OCI-M2 (cell line): ENCODE results near the gene DTNBP1.

Source experiments
- DNase-seq: peaks from one replicate; lab custom pipeline; 2025; ENCODE audit not compliant: unreplicated experiment; lab: John Stamatoyannopoulos, UW

Gene DTNBP1

DNA sequence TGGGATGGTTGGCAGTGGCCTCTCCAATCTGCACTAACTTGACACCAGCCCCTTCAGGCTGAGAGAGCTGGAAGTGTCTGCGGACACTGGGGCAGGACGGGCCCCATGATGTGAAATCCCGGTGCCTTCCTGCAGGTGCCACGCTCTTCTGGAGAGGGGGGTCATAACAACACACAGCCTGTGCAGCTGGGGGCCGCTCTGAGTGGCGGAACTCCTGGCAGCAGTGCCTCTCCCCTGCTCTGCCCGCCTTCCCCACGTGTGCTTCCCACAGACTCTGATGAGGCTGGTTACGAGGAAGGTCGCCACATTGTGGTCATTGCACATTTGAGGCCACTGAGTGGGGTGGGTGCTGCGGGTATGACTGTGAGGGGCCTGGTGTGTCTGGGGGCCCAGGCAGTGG, 145.2 kb downstream of the DTNBP1 start:
- DNase-seq: no peak

DNA sequence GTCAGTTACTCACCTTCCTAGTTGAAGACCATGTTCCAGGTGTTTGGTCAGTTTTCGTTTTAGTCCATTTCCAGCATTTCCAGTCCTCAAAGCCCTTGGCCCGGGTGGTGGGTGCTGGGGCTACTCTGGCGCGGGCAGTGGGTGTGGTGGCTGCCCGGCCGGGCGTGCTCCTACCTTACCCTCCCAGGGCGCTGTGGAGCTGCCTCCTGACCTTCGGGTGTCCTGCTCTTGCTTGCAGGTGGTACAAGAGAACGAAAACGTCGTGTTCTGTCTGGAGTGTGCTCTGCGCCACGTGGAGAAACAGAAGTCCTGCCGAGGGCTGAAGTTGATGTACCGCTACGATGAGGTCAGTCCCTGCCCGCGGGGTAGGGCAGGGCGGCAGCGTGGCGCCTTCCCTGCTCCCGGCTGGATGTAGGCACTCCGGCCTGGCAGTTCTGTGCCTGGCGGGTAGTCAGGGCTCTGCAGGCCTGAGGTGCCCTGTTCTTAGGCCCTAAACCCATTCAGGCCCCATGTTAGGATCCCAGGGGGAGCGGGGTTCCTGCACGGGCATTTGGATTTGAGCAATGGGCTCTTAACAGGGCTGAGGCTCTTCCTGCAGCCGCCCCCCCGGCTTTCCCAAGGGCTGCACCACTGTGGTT, 145.8 kb downstream of the DTNBP1 start:
- no peak for DNase-seq

DNA sequence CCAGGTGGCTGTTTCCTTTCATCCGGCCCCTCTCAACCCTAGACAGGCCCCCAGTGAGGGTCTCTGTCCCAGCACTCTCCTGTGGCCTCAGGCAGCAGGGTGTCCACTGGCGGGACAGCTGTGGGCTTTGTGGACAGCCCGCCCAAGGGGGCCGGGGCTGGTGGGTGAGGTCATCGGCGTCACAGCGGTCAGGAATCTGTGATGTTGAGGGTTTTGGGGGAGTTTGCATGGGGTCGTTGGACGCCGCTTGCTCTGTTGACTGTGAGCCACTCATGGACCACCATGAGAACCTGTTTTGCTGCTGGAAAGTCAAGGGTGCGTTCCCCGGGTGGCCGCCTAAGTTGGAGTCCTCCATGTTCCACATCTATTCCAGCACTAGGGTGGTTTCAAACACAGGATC, 146.4 kb downstream of the DTNBP1 start:
- no peak for DNase-seq

- no peak for DNase-seq
Observed at GRCh38 chr6:15515660-15516375, 147.0 kb downstream of the DTNBP1 start.

GRCh38 chr6:15515226-15515625, 147.6 kb downstream of the DTNBP1 start:
- DNase-seq: no peak

DNA sequence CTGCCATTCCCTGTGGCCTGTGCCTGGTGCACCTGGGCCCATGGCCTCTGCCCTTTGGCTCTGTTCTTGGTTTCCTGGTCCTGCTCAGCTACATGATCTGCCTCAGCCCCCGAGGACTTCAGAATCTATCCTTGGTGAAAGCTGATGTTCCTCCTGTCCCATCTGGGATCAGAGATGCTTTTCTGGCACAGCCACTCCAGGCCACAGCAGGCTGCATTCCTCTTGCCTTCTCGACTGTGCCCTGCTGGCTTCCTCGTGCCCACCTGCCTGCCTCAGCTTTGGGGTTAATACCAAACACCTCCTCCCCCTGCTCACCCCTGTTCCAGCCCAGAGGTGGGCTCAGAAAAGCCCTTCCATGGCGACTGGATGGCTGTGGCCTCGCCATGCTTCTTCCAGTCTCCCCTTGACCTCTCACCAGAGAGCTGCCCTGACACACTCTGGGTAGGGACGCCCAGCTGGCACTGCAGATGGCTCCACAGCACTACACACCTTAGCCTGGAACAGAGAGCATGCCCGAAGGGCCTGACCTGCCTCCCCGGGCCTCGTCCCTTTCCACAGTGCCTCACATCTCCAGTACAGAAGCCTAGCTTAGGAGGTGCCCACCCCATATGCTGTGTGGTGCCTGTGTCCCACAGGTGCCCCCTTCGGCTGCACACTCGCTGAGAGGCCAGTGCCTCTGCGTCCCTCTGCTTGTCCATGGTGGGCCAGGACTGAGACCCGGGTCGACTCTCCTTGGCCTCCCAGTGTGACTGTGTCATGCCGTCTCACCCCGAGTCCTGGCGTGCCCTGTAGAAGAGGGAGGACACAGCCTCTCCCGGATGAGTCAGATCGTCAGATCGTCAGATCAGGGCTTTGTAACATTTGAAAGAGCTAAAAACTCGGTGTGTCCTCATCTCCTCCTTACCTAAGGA, 148.8 kb downstream of the DTNBP1 start:
- DNase-seq: no peak

DNA sequence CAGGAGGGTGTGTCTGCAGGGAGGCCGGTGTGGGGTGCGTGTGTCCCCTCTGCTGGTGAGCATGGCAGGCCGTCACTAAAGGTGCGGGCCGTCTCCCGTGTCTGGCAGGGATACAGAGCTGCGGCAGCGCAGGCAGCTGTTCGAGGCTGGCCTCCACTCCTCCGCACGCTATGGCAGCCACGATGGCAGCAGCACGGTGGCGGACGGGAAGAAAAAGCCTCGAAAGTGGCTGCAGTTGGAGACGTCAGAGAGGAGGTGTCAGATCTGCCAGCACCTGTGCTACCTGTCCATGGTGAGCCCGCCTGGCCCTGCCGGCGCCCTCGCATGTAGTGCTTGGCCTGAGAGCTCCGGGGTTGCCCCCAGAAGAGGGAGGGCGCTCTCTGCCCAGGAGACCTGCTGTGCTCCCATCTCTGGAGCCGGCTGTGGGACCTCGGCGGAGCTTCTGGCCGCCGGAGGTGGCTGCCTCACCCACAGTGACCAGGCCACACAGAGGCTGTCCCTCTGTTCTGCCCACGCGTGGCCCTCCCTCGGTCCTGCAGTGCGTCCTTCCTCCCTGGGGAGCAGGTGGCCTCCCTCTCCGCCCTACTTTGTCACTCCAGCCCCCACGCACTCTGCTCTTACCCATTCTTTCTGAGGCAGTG, 149.6 kb downstream of the DTNBP1 start:
- no peak for DNase-seq

DNA sequence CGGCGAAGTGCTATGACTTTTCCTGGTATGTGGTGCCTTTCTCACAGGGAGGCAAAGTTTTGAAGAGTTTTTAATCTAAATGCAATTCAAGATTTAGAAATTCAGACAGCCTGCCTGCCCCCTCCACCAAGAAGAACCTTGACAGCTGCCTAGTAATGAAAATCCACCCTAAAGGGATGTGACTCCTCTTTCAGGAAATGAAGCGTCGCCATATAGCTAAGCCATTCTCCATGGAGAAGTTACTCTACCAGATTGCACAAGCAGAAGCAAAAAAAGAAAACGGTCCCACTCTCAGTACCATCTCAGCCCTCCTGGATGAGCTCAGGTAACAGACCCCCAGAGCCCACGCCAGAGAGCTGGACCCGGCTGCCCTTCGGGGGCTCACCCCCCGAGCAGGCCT, 150.1 kb downstream of the DTNBP1 start:
- DNase-seq: no peak

DNA sequence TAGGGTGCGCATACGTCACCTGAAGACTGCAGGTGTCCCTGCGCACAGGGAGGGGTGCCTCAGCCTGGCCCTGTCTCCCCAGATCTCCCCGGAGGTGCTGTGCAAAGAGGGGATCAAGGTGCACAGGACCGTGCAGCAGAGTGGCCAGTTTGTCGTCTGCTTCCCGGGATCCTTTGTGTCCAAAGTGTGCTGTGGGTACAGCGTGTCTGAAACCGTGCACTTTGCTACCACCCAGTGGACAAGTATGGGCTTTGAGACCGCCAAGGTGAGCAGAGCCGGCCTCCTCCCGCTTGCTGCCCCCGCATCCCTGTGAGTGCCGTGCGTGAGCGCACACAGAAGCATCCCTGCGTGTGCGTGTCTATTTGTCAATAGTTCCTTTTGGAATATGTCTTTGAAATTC, 150.7 kb downstream of the DTNBP1 start:
- no peak for DNase-seq

DNA sequence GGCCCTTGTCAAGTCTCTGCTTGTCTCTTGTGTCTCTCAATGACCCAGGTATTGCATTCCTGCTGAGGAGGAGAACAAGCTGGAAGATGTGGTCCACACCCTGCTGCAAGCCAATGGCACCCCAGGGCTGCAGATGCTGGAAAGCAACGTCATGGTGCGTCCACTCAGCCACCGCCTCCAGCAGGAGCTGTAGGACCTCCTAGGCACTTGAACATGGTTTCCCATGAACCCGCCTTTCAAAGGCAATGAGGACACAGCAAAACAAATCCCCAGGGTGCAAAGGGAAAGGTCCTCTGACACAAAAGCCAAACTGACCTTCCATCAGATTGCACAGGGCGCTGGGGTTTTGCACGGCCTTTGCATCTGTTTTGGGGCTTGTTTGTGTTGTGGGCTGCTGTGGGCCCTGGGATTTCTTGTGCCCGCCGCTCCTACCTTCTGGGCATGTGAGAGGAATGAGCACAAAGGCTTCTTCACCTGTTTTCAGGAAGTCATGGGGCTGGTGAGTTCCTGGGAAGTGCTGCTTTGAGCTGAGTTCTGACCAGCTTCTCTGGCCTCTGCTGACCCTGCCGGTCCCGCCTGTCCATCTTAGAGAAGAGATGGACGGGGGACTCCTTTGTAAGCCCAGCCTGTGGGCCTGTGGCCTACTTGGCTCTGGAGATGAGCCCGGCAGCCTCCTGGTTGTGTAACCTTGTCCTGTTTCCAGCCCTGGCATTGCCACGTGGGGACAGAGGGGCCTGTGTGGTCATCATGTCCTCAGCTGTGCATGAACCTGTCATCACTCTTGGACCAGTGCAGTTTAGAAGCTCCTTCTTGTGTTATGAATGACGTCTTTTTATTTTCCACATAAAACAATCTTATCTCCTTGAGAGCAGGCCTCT, 151.3 kb downstream of the DTNBP1 start:
- no peak for DNase-seq

- no peak for DNase-seq
Observed at GRCh38 chr6:15510536-15511247, 152.1 kb downstream of the DTNBP1 start.

- no peak for DNase-seq
Observed at GRCh38 chr6:15510121-15510520, 152.7 kb downstream of the DTNBP1 start.

DNA sequence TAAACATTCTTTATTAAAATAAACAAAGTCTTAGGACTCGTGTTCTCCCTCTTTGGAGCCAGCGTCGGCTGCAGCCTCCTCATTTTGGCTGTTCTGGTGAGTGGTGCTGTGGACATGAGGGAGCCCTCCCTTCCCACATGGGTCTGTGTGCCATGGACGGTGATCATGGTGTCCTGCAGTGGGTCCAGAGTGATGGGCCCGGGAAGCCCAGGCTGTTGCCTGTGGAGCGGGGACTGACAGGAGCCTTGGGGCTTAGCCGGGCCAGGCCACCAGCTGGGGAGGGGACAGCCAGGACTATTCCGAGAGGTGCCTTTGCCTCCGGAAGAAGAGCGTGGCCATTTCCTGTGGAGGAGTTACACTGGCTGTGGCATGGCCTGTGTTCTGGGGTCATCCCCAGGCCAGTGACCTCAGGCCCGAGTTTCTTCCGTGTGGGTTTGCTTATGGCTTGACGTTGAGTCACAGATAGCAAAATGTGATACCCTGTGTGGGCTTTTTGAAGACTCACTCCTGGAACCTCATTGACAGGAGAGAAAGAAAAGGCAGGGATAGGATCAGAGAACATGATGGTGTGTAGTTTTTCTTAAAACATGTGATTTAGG, 153.4 kb downstream of the DTNBP1 start:
- no peak for DNase-seq

DNA sequence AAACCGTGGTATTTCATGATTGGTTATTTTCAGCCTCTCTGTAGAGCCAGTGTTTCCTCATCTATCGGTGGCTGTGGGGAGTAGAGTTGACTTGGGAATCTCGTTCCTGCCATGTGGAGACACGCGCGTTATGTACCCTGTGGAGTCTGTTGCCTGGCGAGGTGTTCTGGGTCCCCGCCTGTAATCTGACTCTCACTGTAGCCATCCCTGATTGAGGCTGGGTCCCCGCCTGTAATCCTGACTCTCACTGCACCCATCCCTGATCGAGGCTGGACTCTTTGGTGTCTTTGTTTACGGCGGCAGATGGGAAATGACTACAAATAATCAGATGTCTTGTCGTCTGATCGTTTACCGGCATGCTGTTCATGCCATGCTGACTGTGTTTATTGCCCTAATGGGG, 153.9 kb downstream of the DTNBP1 start:
- no peak for DNase-seq

GRCh38 chr6:15508441-15508871, 154.4 kb downstream of the DTNBP1 start:
- DNase-seq: no peak

GRCh38 chr6:15507746-15508145, 155.1 kb downstream of the DTNBP1 start:
- DNase-seq: no peak

- no peak for DNase-seq
Observed at GRCh38 chr6:15507221-15507620, 155.6 kb downstream of the DTNBP1 start.

- DNase-seq: no peak
Observed at GRCh38 chr6:15506066-15506465, 156.8 kb downstream of the DTNBP1 start.

DNA sequence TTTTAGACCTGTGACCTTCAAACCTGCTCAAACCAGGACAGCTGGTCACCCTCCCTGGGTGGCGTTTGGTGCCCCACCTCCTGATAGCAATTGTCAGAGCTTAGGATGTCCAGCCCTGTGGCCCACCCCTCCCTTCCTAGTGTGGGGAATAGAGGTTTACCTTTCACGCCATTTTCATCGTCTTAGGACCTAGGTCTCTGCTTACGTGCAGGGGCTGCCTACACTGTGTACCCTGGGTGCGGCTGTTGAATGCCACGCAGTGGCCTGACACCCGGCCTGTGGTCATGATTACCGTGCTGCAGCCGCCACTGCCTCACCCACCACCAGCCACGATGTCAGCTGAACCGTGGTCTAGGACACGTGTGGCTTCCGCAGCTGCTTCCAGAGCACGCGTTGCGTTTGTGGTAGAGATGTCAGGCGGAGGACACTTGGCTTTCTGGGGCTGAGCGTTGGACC, 157.3 kb downstream of the DTNBP1 start:
- no peak for DNase-seq
